Esophagus squamous epithelium (tissue), 4 donors: Measurements from ENCODE around the gene IRF2.

Experiments used
- CTCF ChIP-seq, 6 experiments: fragments of 450-650 bp in 4 of 6; fragments of 200-600 bp in 2 of 6; sonication (generic) in 2 of 6; IDR thresholded peaks; one replicate each; pipeline ENCODE4 v1.5.1; 2016 to 2019; ENCODE audit warnings: antibody characterized with exemption in 6 of 6, mild to moderate bottlenecking in 4 of 6, moderate library complexity in 4 of 6
- POLR2A ChIP-seq, 4 donors: fragments of 450-650 bp; IDR thresholded peaks; one replicate each; pipeline ENCODE4 v1.6.1; 2017; ENCODE audit warnings: antibody characterized with exemption in 4 of 4, mild to moderate bottlenecking in 4 of 4, moderate library complexity in 3 of 4

GRCh38 chr4:184428787-184429186, 45.6 kb downstream of the IRF2 start:
- TF ChIP-seq CTCF (IDR thresholded peaks at IDR 0.05), result no peak
- no peak for TF ChIP-seq POLR2A (IDR thresholded peaks at IDR 0.05)
